PFSK-1 (cell line): ENCODE measurements around the gene HOXA6.

Experiments used
- FOXP2 ChIP-seq: optimal IDR thresholded peaks from 2 replicates; pipeline ENCODE3; 2011; ENCODE audit warnings: borderline replicate concordance, control low read depth, inconsistent platforms; ENCODE audit not compliant: insufficient read depth; ENCODE audit errors: extremely low read length, extremely low read depth
- POLR2AphosphoS5 ChIP-seq: IDR thresholded peaks from 2 replicates; pipeline ENCODE4 v1.6.1; 2012; ENCODE audit warnings: low read depth, mild to moderate bottlenecking, control low read depth, low read length, moderate library complexity
- REST ChIP-seq, 2 experiments: IDR thresholded peaks; 2 replicates each; pipeline versions ENCODE4 v1.6.1 to v1.8.0; 2011 to 2012; ENCODE audit warnings: low read depth in 2 of 2, low read length in 2 of 2, control low read depth in 1 of 2, inconsistent platforms in 1 of 2, mild to moderate bottlenecking in 1 of 2, moderate library complexity in 1 of 2; ENCODE audit not compliant: insufficient read depth in 1 of 2
- SIN3A ChIP-seq: IDR thresholded peaks from 2 replicates; pipeline ENCODE4 v1.6.1; 2012; ENCODE audit warnings: mild to moderate bottlenecking, low read length, moderate library complexity, borderline replicate concordance; ENCODE audit not compliant: insufficient read depth
- TAF1 ChIP-seq: IDR thresholded peaks from 2 replicates; pipeline ENCODE4 v1.6.1; 2012; ENCODE audit warnings: low read length, control low read depth, borderline replicate concordance; ENCODE audit not compliant: insufficient read depth

Gene HOXA6

GRCh38 chr7:27179030-27179429, 31.5 kb upstream of the HOXA6 start:
- TF ChIP-seq FOXP2 (no peak), TAF1 (no peak), POLR2AphosphoS5 (no peak), SIN3A (no peak), REST (IDR thresholded peaks at IDR 0.05; ENCODE audit: insufficient read depth in 1 of 2, low read depth in 2 of 2, low read length in 2 of 2) (no peak)

- TF ChIP-seq REST (IDR thresholded peaks at IDR 0.05; ENCODE audit: insufficient read depth in 1 of 2, low read depth in 2 of 2, low read length in 2 of 2) (no peak), POLR2AphosphoS5 (no peak), TAF1 (no peak), SIN3A (no peak), FOXP2 (no peak)
These were observed 30.8 kb upstream of the HOXA6 start for GRCh38 chr7:27178366-27178765.

GRCh38 chr7:27177795-27178320, 30.3 kb upstream of the HOXA6 start:
- TF ChIP-seq POLR2AphosphoS5, result no peak
- no peak for TF ChIP-seq TAF1
- TF ChIP-seq FOXP2, result no peak
- no peak for TF ChIP-seq REST (IDR thresholded peaks at IDR 0.05; ENCODE audit: insufficient read depth in 1 of 2, low read depth in 2 of 2, low read length in 2 of 2)
- TF ChIP-seq SIN3A, result no peak

- TF ChIP-seq SIN3A (no peak), REST (IDR thresholded peaks at IDR 0.05; ENCODE audit: insufficient read depth in 1 of 2, low read depth in 2 of 2, low read length in 2 of 2) (no peak), TAF1 (no peak)
These were observed 29.6 kb upstream of the HOXA6 start for GRCh38 chr7:27176962-27177794.
